NOMO-1 treated with dmso at 0.1 percent for 144 hours (cell line): ENCODE measurements around the gene NDEL1.

Source experiments
- DNase-seq: peaks from one replicate; lab custom pipeline; 2025; ENCODE audit not compliant: unreplicated experiment; lab: John Stamatoyannopoulos, UW

Gene NDEL1

GRCh38 chr17:8453326-8453725, 17.6 kb downstream of the NDEL1 start:
- no peak for DNase-seq

- no peak for DNase-seq
Measured at GRCh38 chr17:8455665-8456209, 20.1 kb downstream of the NDEL1 start.

- DNase-seq, result no peak
Measured at GRCh38 chr17:8458128-8458527, 22.4 kb downstream of the NDEL1 start.

- no peak for DNase-seq
Measured at GRCh38 chr17:8459107-8459506, 23.4 kb downstream of the NDEL1 start.

DNA sequence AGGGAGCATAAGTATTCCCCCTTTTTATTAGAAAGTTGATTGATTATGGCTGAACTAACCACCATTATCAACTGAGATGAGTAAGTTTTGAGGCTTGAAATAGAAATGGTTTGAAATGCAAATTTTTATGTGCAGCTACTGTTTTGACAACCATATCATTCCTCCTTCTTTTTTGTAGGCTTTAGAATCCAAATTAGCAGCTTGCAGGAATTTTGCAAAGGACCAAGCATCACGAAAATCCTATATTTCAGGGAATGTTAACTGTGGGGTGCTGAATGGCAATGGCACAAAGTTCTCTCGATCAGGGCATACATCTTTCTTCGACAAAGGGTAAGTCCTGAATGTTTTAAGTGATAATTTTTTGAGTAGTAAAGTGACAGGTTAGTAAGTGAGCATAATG, 24.1 kb downstream of the NDEL1 start:
- no peak for DNase-seq

GRCh38 chr17:8462564-8462963, 26.9 kb downstream of the NDEL1 start:
- no peak for DNase-seq

GRCh38 chr17:8463099-8463498, 27.4 kb downstream of the NDEL1 start:
- no peak for DNase-seq

DNA sequence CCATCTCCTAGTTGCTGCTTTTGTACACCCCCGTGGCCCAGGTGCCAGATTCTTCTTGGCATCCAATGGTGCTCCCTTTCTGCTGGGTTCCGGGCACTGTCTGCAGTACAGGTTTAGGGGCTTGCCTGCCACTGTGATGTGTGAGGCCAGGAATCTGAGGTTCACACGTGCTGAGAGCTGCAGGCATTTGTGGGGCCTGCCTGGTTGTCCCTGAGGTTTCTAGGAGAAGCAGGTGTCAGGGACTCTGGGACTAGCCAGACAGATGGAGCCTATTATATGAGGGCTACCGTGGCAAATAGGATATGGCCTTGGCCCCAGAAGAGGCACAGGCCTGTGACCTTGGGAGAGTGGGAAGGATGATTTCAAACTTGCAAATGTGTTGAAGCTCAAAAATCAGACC, 29.3 kb downstream of the NDEL1 start:
- DNase-seq, result no peak

DNA sequence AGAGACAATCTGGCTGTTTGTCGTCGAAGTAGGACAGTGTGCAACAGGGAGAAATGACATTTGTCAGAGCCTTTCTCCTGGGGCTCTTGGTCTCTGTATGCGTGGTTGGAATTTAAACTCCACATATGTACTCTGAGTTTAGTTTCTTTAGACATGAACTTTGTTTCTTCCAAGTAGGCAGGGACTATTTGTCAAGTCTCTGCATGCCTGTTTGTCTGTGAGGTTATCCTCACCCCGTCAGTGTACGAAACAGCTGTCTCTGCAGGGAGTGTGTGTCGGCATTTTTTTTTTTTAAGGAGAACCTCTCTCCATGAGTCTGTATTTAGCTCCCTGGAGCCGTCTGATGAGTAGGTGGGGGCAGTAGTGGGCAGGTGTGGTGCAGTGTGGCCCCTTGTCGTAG, 29.7 kb downstream of the NDEL1 start:
- no peak for DNase-seq

GRCh38 chr17:8465759-8466158, 30.1 kb downstream of the NDEL1 start:
- no peak for DNase-seq

DNA sequence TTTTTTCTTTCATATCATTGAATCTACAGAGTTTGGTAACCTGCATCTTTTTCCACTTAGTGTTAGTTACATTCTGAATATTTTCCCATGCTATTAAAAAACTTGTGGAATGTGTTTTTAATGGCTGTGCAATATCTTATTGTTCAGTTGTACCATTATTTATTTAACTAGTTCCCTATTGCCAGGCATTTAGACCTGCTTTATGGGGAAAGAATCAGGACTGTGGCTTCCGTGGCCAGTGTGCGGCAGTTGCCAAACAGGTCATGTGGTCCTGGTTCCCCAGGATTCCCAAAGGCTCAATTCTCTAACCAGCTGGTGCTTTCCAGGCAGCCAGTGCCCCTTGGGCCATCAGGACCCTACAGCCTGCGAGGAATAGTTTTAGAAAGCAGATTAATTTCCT, 30.8 kb downstream of the NDEL1 start:
- DNase-seq, result no peak

DNA sequence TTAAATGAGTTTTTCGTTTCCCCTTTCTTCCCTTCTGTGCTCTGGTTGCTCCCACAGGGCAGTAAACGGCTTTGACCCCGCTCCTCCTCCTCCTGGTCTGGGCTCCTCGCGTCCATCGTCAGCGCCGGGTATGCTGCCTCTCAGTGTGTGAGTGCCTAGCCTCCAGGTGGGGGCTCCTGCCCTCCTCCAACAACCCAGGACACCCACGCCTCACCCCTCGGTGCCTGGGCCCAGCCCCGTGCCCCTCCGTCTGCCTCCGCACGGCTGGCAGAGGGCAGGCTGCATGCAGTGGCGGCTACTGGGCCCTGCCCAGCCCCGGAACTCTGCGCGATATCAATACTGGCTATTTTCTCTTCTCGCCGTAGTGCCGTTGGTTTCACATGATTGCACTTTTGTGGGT, 31.2 kb downstream of the NDEL1 start:
- DNase-seq, result no peak

DNA sequence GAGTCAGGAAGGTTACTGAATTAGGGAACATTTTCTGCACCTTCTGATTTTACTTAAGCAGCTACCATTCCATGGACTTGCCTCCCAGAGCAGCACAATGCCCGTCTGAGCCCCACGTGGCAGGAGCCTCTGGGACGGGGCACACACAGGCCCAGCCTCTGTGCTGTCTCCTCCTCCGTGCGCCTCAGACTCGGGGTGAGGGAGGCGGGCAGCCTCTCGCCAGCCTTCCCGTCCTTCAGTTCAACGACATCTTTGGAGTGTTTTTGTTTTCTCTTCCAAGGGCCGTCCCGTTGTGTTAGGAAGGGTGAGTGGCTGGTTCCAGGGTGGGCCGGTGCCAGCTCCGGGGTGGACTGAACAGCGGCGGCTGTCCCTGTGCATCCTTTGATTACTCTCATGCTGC, 31.8 kb downstream of the NDEL1 start:
- no peak for DNase-seq

- DNase-seq, result no peak
Measured at GRCh38 chr17:8468127-8468526, 32.4 kb downstream of the NDEL1 start.

GRCh38 chr17:8468980-8469379, 33.3 kb downstream of the NDEL1 start:
- DNase-seq, result no peak

DNA sequence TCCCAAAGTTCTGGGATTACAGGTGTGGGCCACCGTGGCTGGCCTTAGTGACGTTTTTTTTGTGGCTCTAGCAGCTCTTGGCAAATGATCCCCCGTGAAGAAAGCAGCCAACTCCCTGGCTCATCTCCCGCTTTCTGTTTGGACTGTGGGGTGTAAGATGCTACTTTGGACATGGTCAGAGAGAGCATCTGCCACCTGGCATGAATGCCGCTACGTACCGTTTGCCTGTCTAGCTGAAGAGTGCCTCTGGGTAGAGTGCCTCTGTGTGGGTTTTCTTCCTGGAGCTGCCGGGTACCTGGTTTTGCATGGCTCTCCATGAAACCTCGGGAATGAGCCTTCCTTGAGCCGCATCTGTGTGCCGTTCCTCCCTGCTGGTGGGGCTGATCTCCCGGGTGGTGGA, 34.3 kb downstream of the NDEL1 start:
- DNase-seq, result no peak

GRCh38 chr17:8470447-8471047, 34.9 kb downstream of the NDEL1 start:
- no peak for DNase-seq

DNA sequence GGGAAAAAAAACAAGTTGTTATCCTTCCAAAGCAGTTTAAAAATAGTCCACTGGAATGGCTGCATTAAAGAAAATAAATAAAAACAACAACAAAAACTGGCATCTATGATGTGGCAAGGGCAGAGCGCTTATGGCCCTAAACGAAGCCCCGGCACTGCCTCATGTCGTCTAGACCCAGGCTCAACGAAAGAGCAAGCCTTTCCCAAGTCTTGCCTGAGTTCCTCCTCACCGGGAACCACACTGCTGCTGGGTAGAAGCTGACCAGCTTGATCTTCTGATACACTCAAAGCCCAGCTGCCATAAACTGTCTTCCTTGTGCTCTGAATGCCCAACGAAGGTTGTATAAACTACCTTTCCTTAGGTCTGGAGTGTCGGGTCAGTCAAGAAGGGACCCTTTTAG, 37.0 kb downstream of the NDEL1 start:
- DNase-seq, result no peak

- no peak for DNase-seq
Measured at GRCh38 chr17:8473451-8474192, 37.9 kb downstream of the NDEL1 start.

GRCh38 chr17:8474826-8475225, 39.1 kb downstream of the NDEL1 start:
- no peak for DNase-seq

- no peak for DNase-seq
Measured at GRCh38 chr17:8475227-8475626, 39.5 kb downstream of the NDEL1 start.

DNA sequence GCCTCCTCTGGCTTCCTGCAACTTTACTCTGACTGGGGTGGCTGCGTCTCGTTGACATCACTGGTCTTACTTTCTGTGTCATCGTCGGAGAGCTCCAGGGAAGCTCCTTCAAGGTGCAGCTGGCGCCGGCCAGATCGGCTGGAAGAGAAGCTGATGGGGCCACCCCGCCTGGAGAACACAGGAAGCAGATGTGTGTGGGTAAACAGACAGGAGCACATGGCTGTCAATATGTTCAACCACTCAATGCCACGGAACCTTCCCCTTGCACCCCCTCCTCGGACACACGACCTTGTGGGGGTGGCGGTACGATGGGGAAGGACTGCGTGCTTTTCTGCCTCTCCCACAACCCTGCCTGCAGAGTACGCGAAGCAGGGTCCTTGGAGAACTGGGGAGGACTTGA, 40.1 kb downstream of the NDEL1 start:
- DNase-seq, result no peak

- DNase-seq, result no peak
Measured at GRCh38 chr17:8476741-8477140, 41.1 kb downstream of the NDEL1 start.
